Heart left ventricle (tissue), 13 donors: Measurements from ENCODE around the gene PTPRC.

Source experiments
- CTCF ChIP-seq, 12 donors: fragments of 200-600 bp; sonication (generic) in 4 of 12; IDR thresholded peaks; one replicate each; pipeline versions ENCODE4 v1.5.0 to v1.8.0; 2018 to 2022; ENCODE audit warnings: antibody characterized with exemption in 12 of 12, mild to moderate bottlenecking in 5 of 12
- POLR2A ChIP-seq, 2 donors: fragments of 450-650 bp; IDR thresholded peaks; one replicate each; pipeline ENCODE4 v1.6.1; 2017; ENCODE audit warnings: antibody characterized with exemption in 2 of 2, mild to moderate bottlenecking in 2 of 2, moderate library complexity in 2 of 2
- donor health status: ischemic (EF 13 %, LVEDD 7.1; RV severe dilation, severe dysfunction).
- donor health status: DM: no; HTN: yes; CAD: no.
- donor health status: DM: no; HTN: no; CAD: no.
- donor health status: ischemic (EF 25% LVEDD 6.9; RV normal size, moderate dysfunction).
- donor health status: ischemic (EF 25% LVEDD 5.7; RV mildly dilated, moderate dysfunction).
- donor health status: ischemic (EF 35%, LVEDD 5.7; RV mildly dilated, moderate dysfunction).
- donor health status: nonischemic (EF 11% LVEDD 7.7; RV severe dilation, severe dysfunction).
- donor health status: DM: yes; HTN: yes; CAD: no.
- donor health status: PGD.
- donor health status: ischemic (EF 29% LVEDD 5.4; RV normal size, mild dysfunction).
- donor health status: nonischemic (EF 23%, LVEDD 6.1; RV moderate dilation, normal function).

- TF ChIP-seq POLR2A (IDR thresholded peaks at IDR 0.05), result no peak
- no peak for TF ChIP-seq CTCF (IDR thresholded peaks at IDR 0.05)
These were observed 4.1 kb downstream of the PTPRC start for GRCh38 chr1:198642983-198643382.
